NCI-H128 (cell line): Measurements from ENCODE around the gene EGLN1.

Experiments
- DNase-seq: peaks from one replicate; lab custom pipeline; 2025; ENCODE audit not compliant: unreplicated experiment; lab: John Stamatoyannopoulos, UW

EGLN1 gene

DNA sequence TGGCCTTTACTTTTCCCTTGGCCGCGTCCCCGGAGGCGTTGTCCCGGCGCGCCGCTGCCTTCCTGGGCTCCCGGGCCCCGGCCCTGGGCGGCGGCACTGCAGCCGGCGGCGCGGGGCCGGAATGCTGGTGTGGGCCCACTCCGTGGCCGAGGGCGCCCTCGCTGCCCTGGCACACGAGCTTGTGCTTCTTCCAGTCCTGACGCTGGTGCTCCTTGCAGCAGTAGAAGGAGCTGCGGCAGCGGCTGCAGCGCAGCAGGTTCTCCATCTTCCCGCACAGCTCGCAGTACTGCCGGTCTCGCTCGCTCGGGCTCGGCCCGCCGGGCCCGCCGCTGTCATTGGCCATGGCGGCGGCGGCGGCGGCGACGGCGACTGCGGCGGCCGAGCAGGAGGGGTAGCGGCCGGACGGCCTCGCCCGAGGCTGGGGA lies 529 bp downstream of the EGLN1 start:
- no peak for DNase-seq

DNA sequence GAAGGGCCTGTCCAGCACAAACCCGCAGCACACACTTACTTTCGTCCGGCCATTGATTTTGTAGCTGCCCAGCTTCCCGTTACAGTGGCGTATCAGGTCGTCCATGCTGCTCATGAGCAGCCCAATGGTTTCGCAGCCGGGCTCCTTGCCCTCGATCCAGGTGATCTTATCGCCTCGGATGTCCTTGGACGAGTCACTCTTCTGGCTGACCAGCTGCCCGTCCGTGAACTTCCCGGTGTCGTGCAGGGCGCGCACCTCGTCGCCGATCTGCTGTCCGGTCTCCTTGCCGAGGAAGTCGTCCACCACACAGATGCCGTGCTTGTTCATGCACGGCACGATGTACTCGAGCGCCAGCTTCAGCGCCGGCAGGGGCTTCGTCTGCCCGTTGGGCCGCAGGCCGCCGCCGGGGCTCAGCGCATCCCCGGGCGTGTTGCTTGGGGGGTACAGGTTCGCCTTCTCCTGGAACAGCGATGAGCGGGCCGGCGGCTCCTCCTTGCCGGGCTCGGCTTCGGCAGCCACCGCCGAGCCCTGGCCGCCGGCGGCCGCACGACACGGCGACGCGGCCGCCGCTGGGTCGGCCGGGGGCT lies 1.0 kb downstream of the EGLN1 start:
- no peak for DNase-seq

DNA sequence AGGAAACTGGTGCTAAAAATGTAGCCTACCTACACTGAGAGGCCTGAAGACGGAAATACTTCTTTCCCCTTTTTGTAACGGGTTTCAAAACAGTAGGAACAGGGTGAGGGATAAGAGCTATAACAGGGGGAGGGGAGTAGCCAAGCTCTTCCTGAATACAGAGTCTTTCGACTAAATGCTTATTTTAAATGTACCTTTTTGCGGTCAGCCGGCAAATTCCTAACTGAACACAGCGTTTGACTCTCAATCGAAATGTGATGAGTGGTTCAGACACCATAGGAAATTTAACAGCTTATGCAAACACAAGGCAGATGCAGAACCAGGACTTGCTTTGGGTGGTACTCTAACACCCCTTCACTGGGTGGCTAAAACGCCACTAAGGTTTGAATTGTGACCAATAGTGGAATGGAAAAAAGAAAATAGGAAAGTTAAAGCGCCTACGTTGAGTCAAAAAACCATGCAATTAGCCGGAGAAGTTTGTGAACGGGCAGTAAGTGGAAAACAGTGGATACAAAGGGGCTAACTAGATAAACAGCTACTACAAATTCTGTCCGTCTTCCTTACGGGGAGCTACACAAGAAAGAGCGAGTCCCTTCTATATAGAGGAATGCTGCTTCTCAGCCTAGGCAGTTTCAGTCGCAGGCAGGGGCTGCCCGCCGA lies 1.7 kb downstream of the EGLN1 start:
- DNase-seq: no peak

DNA sequence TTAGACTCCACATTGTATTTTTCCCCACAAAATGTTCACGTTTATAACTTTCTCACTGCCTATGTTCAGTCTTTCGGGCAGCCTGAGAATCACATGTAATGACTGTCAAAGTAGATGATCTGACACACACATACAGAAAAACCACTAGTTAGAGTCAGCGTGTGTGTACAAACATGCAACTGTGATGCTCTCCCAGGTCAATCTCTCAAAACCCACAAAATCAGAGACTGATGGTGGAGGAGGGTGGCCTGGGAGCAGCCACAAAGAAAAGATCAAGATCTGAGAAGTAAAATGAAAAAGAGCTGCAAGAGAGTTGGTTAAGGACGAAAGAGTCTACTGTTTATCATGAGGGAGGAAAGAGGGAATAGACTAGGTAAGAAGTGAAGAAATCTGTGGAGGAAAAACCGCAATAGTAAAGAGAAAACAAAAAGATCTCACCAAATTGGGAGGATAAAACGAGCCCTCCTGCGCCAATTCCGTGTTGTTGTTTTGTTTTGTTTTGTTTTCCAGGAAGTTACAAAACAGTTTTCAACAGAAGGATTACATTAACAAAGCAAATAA lies 2.3 kb downstream of the EGLN1 start:
- DNase-seq: no peak

DNA sequence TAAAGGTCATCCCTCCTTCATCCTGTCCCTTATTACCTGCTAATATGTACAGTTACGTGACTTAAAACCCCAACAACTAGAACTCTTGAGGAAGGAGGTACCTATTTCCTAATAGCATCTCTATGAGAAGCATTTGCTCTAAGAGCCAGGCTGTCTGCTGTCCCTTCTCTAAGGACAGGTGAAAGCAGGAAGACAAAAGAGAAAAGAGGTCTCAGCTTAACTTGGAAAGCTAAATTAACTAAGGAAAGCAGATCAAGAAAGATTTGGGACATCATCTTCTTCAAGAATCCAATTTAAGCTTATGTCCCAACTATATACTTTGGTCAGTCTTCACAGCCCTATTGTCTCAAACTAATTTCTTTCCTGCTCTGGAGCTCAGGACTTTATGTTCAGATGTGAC lies 2.9 kb downstream of the EGLN1 start:
- no peak for DNase-seq

DNA sequence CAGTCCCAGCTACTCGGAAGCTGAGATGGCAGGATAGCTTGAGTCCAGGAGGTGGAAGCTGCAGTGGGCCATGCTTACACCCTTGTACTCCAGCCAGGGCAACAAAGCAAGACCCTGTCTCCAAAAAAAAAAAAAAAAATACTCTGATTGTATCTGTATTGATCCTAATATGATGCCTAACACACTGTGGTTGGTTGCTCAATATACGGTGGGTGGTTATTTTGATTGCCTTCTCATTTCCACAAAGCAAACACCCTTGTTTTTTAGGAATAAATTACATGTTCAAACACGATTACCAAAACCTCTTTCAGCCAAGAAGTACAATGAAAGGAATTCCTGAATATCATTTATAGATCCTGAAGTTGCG lies 3.4 kb downstream of the EGLN1 start:
- DNase-seq: no peak

DNA sequence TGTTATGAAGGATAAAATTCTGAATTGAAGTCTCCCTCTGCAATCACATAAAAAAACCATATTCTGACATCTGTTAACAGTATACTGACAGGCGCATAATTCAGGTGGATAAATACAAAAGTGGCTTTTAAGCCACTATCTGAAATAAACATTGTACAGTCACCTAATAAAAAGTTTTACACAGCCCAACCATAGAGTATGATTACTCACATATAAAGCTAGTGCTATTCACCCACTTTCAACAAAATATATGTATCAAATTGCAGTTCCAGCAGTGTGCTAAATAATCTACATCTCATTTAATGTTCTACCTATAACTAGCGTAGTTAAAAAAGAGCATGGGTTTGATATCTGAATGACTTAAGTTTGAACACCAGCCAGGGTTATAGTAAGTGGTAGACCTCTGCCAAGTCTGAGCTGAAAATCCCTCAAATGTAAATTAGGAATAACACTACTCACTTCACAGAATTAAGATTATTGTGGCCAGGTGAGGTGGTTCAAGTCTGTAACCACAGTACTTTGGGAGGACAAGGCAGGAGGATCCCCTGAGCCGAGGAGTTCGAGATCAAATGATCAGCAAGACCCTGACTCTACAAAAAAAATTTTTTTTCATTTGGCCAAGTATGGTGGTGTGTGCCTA lies 3.9 kb downstream of the EGLN1 start:
- DNase-seq: no peak

DNA sequence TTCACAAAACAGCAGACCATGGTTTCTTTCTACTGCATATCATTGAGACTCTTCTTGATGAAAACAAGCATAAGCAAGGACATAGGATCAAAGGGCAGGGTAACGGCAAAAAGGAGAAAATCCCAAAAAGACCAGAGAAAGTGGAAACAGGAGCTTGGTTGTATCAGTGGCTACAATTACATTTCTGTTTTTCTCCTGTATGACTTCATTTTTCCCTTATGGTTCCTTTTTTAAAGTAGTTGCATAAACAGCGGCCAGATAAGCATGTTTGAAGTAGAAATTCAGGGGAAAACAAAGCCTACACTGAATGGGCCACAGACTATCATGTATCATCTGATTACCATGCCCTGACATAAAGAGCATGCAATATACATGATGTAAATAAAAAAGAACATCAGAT lies 4.6 kb downstream of the EGLN1 start:
- no peak for DNase-seq

DNA sequence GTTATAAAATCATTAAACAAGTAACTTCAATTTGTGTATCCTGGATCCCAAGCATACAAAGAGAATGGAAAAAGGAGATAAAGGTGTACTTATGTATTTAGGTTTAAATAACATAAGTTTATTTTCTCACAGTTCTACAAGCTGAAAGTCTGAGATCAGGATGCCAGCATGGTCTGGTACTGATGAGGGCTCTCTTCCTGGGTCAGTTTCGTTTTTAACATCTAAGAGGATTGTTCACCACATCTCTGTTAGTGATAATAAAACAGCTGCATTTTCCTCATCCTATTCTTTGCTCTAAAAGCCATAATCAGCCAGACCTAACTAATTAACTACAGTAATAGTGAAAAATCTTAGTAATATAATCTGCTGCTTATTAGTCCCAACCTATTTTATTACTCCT lies 5.2 kb downstream of the EGLN1 start:
- no peak for DNase-seq

DNA sequence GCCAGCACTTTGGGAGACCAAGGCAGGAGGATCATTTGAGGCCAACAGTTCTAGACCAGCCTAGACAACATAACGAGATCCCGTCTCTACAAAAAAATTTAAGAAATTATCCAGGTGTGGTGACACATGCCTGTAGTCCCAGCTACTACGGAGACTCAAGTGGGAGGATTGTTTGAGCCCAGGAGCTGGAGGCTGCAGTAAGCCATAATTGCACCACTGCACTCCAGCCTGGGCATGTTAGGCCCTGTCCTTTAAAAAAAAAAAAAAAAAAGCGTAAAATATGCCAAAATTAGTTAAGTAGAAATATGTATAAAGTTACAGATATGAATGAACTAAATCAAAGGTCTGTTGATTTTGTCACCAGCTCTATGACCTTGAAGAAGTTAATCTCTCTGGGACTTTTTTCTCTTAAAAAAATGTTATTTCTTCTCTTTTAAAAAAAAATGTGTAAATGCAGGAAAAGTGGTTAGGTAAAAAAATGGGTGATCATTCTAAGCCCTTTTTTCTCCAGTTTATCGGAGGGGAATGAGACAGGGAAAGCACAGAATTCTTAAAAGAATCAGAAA lies 7.0 kb downstream of the EGLN1 start:
- no peak for DNase-seq

DNA sequence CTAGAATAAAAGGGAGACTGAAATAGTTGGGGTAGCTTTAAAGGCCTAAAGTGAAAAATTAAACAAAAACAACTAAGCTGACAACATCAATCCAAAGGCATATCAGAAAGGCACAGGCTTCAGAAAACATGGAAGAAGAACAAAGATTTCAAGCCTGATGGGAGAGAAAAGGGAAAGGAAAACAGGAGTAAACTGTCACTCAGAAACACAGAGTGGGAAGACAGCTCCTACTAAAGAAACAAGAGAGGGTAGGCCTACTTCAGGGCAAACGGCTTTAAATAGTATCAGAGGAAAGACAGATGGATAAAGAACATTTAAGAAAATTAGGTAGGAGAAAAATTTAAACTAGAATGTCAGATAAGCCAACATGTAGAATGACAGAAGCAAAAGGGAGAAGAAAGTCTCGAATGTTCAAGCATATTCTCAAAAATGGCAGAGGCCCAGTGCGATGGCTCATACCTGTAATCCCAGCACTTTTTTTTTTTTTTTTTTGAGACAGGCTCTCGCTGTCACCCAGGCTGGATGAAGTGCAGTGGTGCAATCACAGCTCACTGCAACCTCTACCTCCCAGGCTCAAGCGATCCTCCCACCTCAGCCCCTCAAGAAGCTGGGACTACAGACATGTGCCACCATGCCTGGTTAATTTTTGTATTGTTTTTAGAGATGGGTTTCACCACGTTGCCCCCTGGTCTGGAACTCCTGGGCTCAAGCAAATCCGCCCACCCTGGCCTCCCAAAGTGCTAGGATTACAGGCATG lies 7.6 kb downstream of the EGLN1 start:
- DNase-seq: no peak

DNA sequence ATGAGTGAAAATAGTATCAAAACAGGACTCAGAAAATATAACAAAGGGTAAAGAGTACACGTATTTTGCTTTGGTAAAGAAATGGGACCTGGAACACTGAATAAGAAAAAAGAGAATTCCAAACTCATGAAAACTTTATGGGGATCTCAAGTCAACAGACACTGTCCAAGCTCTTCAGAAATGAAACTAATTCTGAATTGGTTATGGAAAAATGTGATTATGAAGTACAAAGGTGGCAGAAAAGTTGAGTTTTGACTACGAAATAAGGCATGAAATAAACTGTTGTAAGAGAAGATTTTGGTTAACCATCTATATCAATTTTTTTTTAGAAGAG lies 8.4 kb downstream of the EGLN1 start:
- DNase-seq: no peak

DNA sequence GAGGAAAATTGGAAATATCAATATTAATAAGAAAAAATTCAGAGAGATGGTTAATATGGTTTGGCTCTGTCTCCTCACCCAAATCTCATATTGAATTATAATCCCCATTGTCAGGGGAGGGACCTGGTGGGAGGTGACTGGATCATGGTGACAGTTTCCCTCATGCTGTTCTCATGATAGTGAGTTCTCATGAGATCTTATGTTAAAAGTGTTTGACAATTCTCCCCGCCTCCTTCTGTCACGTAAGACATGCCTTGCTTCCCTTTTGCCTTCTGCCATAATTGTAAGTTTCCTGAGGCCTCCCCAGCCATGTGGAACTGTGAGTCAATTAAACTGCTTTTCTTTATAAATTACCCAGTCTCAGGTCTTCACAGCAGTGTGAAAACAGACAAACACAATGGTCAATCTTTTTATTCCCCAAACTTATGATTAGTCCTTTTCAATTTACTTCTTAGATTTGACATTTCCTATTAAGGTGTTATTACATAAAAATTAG lies 11.0 kb downstream of the EGLN1 start:
- DNase-seq: no peak

DNA sequence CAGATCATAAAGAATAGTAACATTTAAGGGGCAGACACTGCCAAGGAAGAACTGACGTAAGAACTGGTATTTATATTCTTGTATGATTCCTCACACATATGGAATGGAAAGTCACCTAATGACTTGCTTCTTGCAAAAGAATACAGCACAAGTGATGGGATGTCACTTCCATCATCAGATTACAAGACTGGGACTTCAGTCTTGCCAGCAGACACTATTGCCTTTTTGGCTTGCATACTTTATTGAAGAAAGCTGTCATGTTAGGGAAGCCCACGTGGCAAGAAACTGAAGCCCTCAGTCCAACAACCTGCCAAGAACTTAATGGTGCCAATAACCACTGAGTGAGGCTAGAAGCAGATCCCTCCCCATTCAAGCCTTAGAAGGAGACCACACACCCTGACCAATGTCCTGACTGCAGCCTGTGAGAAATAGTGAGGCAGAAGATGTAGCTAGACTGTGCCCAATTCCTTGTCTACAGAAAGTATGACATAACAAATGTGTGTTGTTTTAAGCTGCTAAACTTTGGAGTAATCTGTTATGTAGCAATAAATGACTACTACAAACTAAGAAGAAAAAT lies 12.0 kb downstream of the EGLN1 start:
- DNase-seq: no peak

DNA sequence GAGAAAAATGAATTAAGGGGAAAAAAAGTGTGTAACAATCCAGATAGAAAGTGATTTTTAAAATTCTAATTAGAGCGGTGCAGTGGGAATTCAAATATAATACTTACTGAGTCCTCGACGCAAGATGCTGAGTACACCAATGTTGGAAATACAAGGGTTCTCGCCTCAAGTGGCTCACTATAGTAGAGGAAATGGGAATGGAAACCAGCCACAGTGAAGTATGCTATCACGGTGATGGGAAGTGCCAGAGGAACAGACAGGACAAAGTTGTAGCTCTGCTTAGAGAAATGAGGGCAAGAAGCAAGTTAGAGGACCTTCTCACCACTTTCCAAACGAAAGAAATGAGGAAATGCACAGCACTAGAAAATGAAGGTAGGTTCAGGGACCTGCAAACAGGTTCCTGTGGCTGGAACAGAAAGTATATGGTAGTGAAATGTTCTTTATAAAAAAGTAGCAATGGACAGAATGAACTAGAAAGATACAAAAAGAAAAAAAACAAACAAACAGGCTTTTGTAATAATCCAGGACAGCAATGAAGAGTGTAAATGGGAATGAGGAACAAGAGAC lies 13.5 kb downstream of the EGLN1 start:
- no peak for DNase-seq

DNA sequence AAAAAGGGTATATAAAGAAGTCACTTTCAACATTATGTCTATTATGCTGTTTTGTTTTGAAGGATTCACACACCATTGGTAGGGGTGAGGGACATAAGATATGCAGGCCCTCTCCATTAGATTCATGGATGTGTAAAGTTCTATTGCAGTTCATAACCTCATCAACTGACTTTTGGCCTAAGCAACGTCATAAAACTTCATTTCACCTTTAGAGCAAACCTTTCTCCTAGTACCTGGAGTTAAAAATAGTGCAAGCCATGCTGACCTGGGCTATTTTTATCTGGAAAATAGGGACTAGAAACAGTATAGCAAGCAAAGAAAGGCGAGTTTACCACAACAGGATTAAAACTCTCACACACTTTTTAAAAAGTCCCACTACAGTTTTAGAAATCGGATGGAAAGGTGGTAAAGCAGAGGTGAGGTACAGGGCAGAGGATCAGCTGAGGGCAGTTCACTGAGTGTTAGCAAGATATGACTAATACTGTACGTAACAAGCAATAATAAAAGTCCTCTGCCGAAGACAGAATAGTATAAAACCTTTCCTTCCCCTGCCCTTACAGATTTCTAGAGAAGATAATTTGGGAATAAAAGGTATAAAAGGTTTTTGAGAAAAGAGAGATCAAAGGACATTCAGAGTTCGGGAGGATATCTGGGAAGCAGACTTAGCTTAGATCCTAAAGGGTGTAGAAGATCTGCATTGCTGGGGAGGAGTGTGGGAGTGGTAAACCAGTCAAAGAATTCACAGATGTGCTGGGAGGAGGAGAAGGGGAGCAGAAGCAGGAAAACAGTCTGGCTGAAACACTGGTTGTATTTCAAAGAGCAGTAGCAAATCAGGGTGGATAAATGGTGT lies 14.3 kb downstream of the EGLN1 start:
- DNase-seq: no peak

DNA sequence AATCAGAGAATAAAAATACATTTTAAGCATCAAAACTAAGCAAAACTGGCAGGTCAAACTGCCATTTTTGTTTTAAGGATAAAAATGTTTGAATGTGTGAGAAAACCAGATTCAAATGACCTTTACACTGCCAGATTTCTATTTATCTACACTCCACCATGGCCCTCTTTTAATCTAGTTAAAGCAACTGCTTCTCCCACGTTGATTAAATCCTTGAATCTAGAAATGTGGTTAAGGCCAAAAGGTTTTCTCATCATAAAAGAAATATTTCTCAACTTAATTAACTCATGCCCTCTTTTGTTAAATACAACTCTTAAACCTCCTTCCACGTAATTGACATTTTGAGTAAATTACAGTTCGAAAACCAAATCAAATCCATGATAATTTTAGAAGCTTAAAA lies 15.0 kb downstream of the EGLN1 start:
- no peak for DNase-seq

DNA sequence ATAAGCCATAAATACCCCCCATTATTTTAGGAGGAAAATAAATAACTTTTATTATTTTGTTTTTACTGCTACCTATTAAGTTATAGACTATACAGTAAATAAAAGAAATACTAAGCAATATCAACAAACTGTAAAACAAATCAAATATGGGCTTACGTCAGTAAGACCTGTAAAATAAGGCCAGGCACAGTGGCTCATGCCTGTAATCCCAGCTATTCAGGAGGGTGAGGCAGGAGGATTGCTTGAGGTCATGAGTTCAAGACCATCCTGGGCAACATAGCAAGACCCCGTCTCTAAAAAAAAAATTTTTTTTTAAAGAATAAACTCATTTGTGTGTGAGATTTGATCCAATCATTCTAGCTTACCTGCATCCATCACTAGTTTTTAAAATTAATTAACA lies 17.8 kb downstream of the EGLN1 start:
- DNase-seq: no peak

DNA sequence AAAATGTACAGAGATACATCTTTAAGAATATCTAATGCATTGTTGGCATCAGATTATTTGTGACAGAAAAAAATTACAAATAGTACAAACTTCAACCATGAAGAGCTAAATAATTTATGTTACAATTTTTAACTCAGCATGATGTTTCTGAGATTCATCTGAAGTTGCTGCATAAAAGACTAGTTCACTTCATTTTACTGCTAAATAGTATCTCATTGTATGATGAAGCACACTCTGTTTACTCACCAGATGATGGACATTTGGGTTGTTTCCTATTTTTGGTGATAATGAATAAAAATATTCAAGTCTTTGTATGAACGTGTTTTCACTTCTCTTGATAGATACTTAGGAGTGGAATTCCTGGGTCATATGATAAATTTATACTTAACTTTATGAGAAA lies 20.6 kb downstream of the EGLN1 start:
- DNase-seq: no peak
